OCI-M2 (cell line): ENCODE results near the gene JAML.

Experiments
- DNase-seq: peaks from one replicate; lab custom pipeline; 2025; ENCODE audit not compliant: unreplicated experiment; lab: John Stamatoyannopoulos, UW

Gene JAML, protein sequence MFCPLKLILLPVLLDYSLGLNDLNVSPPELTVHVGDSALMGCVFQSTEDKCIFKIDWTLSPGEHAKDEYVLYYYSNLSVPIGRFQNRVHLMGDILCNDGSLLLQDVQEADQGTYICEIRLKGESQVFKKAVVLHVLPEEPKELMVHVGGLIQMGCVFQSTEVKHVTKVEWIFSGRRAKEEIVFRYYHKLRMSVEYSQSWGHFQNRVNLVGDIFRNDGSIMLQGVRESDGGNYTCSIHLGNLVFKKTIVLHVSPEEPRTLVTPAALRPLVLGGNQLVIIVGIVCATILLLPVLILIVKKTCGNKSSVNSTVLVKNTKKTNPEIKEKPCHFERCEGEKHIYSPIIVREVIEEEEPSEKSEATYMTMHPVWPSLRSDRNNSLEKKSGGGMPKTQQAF

DNA sequence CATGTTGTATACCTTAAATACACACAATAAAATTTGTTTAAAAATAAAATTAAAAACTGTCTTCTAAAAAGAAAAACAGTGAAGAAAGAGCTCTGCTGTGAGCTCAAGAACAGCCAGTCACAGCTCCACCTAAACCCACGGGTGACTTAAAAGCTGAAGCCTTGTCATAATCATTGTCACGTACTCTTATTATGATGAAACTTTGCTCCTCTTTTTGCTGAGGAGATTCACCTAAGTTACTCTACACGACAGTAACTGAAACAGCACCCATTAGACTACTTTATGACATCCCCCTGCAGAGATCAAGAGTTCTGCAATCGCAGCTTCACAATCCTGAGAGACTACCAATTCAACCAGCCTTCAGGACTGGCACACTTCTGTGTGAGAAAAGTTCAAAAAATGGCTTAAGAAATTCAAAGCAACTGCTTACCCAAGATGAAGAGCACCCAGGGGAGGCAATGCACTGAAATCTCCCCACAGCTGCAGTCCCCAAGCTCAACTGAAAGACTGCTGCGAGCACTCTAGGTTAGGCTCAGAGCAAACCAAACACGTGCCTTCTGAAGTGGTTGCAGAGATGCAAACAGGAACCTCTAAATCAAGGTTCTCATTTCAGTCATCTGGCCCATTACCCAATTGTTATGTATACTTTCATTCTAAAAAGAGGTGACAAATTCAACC is at the start of gene JAML:
TSS of gene JAML (minus strand) at position 501 of the 678 bp plus-strand sequence. CDS start 10,145 bp downstream, outside the sequence.
- no peak for DNase-seq

DNA sequence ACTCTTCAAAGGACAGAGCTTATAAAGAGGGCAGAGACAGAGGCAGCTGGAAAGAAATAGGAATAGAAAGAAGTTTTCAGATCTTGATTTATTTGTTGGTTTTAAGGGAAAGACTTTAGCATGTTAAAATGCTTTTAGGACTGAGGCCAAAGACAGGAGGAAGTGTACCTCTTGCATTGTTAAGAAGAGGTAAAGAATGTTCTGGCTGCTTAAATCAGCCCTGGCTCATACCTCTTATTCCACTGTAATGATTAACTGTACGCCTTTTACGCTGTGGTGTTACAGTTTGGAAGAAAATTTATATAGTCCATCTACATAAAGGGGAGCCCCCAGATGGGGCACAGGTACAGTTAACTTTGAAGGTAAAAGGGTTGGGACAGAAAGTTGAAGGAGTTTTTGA is 49.4 kb upstream of the JAML start:
- DNase-seq: no peak

DNA sequence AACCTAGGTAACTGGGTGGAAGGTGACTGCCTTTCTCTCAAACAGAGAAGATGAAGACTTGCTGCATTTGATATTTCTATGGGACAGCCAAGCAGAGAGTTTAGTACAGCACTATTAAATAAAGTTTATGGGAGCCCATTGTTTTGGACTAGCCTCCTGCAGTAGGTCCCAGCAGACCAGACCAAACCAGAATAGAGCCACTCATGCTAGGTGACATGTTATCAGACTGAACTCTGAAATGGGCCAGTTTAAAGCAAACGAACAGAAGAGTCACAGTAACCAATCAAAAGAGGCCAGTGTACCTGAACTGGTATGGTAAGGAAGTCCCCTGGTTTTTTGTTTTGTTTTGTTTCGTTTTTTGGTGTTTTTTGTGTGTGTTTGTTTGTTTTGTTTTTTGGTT is 47.2 kb upstream of the JAML start:
- no peak for DNase-seq

DNA sequence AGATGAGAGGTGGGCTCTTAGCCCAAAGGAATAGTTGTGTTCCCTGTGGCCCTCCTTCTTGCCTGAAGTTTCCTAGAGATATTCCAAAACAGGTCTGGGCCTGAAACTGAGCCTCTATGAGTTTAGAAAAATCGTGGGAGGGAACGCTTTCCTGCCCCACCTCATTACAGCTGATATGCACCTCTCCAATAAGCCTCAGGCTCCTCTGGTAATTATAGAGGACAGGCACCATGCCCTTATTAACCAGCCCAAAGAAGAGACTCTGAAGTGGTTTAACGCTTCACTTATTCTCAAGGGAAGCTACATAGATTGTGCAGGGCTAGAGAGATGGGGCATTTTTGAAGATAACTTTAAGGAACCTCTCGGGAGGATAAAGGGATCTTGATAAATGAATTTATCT is 42.7 kb upstream of the JAML start:
- no peak for DNase-seq

DNA sequence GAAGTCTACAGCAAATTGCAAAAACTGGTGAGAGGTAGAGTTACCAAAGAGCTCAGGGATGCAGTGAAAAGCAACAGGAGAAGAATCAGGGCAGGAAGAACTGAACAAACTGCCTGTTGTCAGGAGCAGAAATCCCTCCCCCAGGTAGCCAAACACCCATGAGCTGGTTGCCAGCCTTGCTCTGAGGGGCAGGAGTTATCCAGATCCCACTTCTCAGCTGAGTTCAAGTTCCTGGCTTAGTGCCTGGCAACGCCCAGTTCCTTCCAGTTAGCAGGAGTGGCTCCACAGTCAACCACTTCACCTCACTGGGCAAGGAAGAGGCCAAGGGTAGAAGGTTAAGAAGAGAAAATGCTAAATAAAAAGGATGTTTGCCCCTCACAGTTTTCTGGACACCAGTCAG is 41.1 kb upstream of the JAML start:
- DNase-seq: no peak

DNA sequence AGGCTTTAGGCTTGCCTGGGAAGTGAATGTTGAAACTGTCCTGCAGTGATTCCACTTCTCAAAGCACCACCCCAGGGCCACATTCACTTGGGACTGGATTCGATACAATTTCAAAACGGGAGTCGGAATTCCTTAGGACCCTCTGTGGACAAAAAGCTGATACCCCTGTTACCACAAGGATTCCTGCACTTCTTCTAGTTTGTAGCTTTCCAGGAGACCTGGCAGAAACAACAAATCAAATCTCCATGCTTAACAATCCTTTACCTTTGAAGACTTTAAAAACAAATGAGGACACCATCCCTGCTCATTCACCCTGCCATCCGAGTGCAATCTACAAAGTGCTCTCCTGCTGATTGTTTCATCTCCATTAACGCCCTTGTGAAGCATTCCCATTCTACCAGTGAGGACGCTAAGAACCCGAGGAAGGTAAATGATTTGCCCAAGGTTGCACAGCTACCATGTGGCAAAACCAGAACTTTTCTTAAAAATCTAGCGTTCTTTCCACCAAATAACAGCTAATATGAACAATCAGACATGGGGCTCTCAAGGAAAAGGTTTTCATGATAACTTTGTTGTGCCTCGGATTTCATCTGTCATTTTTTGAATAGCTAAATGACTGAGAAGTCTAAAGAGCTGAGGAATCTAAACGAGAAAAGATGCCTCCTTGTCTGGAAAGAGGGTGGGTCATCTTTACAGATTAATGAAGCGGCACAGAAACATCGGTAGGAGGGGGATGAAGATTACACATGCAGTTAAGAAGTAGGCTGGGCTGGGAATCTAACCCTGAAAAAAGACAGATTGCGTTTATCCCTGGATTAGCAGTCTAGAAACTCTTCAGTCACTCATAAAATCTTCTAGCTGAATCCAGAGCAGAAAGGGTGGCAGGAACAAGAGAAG is 40.0 kb upstream of the JAML start:
- no peak for DNase-seq

DNA sequence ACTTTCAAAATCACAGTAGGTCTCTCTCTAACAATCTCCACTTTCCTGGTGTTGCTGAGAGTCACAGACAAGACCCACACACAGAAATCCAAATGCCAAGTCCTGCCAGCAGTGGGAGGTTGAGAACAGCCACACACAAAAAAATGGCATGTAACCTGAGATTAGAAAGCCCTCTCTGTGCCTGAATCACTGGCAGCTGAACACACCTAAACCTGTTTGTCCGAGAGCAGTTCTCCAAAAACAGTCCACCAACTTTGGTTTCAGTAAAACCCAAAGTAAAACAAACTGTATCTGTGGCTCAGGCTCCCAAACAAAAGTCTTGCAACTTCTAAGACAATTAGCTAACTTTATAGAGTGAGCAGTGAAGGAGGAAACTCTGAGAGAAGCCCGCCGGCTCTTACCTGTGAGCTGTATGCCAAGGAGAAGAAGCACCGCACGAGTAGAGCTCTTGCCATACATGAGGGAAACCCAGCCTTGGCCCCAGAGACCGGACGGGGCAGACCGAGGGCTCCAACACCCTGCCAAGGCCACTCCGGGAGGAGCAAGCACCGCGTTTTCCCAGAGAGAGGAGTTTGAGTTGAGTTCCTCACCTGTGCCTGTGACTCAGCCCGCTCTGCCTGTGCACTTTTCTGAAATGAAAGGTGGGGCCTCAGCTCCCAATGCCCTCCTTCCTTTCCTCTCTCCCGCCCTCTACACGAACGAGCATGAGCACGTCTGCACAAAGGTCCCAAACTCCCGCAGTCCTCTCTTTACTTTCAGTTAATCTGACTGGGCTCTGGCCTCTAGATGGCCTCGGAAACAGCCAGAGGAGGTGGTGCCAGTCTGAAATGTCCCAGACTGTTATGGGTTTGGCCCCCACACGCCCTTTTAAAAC is 39.1 kb upstream of the JAML start, which contains the start of gene MPZL2:
TSS of gene MPZL2 (minus strand) at position 603 of the 874 bp plus-strand sequence. CDS start at position 459, 144 bp downstream.
- DNase-seq: no peak

DNA sequence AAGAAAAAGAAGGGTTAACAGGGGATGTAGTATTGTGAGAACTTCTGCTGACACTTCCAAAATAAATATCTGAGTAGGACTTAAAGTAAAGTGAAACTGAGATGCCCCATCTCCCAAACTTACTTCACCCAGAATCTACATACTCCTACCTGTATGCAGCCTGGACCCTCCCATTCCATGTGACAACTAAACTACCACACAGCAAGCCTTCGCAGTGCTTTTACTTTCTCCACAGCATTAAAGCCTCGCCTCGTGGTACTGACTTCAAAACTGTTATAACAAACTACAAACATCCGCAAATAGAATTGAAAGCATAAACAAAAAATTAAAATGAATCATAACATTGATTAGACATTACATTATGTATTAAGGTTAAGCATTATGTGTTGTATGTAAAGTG is 38.3 kb upstream of the JAML start:
- DNase-seq: no peak

DNA sequence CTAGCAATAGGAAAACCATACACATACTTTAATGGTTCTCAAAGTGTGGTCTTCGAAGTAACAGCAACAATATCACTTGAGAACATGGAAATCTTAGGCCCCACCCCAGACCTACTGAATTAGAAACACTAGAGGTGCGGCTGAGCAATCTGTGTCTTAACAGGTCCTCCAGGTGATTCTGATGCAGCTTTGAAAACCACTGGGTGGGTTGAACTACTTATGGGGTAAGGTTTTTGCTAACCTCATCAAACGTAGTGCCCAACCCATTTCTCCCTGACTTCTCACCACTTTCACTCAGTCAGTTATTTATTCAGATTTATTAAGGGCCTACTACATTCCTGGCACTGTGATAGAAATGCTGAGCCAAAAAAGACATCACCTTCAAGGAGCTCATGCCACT is 35.5 kb upstream of the JAML start:
- no peak for DNase-seq

DNA sequence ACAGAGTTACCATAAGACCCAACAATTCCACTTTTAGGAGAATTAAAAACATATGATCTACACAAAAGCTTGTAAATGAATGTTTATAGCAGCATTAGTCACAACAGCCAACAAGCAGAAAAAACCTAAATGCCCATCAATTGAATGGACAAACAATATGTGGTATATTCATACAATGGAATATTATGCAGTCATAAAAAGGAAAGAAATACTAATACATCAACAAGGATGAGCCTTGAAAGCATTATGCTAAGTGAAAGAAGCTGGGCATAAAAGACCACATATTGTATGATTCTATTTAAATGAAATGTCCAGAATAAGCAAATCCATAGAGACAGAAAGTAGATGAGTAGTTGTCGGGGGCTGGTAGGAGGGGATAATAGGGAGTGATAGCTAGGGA is 34.3 kb upstream of the JAML start:
- no peak for DNase-seq

DNA sequence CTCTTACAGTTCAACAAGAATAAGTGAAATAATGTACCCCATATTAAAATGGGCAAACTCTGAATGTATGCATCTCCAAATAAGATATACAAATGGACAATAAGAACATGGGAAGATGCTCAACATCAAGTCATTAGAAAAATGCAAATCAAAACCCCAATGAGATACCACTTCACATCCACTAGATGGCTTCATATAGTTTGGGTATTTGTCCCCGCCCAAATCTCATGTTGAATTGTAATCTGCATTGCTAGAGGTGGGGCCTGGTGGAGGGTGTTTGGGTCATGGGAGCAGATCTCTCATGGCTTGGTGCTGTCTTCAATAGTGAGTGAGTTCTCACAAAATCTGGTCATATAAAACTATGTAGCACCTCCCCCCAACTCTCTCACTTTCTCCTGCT is 33.6 kb upstream of the JAML start:
- no peak for DNase-seq

DNA sequence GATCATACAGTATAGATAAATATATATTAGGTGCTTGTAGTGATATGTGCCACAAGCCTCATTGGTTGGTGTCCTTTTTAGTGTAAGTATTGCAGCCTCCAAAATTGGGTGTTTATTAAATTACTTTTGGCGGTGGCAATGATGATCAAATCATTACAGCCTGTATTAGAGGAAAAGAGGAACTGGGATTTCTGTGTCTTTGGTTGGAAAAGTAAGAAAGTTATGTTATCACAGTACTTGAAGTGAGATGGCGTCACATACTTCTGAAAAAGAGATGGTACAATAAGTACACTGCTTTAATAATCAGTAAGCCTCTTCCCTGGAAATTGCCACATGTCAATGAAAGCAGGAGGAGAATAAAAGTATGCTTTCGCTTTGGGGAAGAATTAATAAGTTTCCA is 27.9 kb upstream of the JAML start:
- no peak for DNase-seq

DNA sequence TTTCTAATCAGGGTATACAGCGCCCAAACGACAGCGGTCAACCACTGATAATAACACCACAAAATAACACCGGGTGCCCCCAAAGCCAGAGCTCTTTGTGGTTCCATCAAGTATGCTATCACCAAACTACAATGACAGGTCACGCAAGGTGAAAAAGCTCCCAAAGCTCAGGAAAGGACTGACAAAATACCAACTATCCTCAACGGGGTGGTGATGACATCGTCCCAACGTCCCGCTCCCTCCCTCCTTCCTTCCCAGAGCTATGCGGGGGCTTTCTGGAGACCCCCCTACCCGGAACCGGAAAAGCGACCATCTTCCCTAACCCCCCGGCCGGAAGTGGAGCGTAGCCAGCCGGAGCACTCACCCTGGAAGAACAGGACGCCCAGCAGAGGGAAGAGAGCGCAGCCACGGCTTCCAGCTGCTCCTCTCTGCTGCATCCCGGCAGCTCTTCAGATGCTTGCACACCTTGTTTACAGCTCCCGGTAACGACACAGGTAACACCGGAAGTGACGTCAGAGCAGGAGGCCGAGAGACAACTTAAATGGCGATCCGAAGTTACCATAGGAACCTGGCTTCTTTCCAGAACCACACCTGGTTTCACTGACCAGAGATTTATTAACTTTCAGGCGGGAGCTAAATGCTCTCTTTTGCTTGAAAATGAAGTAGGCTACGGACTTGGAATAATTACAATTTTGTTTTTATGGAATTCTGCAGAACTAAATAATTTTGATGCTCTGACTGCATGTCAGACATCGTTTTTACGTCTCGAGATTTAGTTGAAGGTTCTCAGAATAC is 27.2 kb upstream of the JAML start, which contains the start of gene MPZL3:
TSS of gene MPZL3 (minus strand) at position 508 of the 795 bp plus-strand sequence. CDS start at position 437, 71 bp downstream.
- DNase-seq: peak; percentile 0

DNA sequence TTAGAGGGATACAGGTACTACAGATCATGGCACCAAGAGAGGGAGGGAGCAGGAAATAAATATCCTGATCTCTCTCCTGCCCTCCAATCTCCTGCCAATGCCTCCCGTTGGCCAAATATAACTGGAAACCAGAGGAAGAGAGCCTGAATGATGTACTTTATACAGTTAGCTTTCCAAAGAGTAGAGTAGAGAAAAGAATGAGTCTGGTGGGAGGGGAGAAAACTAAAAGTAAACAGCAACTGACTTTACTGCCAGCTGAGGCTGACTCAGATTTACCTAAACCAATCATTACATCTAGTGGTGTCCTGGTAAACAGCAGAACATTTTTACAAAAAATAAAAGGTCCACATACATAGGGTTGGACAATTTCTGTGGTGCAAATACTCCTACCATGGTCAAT is 22.2 kb upstream of the JAML start:
- DNase-seq: no peak

DNA sequence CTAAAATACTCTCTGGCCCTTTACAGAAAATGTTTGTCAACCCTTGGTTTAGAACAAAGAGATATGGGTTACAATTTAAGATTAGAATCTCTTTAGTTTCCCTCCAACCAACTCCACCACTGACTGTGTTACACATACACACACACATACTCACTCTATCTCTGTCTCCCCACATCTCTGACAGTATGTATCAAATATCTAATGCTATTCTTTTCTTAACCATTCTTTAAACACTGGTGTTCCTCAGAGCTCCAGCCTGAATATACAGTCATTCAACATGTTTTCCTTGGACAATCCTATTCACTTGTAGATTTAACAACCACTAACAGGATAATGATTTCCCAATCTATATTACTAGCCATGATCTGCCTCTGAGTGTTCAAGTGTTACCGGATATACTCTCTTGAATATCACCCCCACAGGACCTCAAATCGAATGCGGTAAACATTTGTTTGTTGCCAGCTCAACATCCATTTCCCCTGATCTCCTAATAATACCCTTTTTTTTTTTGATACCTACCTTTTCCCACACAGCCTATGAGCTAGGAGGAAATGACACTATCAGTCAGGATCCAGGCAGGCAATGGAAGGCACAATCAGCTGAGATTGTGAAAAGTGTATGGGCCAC is 21.2 kb upstream of the JAML start:
- DNase-seq: no peak

DNA sequence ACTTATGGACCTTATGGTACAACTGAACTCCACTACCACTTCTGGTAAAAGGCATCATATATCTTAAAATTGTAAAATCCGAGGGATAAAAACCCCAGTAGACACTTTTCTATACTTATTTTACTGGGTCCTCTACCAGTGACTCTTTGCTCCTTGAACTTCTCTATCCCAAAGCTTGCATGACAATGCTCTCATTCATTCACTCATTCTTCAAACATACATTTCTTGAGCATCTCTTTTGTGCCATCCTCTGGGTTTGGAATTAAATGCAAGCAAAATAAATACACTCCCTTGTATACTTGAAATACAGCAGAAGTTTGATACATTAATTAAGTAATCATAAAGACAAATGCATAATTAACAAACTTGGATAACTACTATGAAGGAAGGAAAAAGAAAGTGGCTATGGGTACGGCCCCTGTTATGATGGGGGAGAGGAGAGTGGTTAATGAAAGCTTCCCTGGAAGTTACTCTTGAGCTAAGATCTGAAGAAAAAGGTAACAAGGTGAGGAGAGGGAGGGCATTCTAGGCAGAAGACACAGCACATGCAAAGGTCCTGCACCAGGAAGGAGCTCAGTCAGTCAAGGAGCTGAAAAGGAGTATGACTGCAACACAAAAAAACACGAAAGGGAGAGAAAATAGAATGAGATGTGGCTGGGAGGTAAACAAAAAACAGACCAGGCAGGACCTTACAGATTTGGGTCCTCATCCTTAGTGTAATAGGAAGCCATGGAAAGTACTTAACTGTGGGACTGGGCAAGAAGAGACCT is 19.4 kb upstream of the JAML start:
- DNase-seq: no peak

DNA sequence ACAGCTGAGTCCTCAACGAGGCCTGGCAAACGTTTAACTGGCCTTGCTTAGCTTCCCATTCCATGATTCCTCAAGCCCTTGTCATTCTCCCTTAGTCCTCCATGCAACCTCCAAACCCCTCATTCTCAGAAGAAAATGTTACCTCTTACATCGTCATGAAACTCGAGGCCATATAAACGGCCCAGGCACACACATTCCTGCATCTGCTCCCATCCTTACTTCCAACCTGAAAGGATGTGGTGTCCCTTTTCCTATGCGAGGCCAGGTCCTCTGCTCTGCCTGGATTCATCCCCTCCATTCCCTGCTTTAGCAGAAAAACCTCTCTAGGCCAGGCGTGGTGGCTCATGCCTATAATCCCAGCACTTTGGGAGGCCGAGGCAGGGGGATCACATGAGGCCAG is 18.4 kb upstream of the JAML start:
- DNase-seq: no peak

DNA sequence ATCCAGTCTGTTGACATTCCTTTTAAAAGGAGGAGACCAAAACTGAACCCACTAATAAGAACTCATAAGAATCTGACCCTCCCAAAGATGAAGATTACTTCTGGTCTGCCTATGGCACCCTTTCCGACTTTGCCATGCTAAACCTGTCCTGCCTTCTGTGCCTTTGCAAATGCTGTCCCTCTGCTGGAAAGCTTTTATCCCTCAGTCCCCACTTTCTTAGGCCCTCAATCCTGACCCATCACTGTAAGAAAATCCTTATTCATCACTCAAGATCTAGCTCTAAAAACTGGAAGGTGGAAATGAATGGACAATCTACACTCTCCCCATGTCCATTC is 16.9 kb upstream of the JAML start:
- DNase-seq: no peak
